GM06990 (cell line): ENCODE data around the gene PRXL2B.

ENCODE experiments used
- DNase-seq: peaks from one replicate; pipeline ENCODE4 v3.0.0-alpha.2; 2011; ENCODE audit not compliant: insufficient read length; ENCODE audit errors: extremely low read depth
- H3K27me3 ChIP-seq: replicated peaks from 2 replicates; pipeline ENCODE4 v1.6.0; 2011; ENCODE audit warnings: low read length; ENCODE audit not compliant: control insufficient read depth, insufficient read depth
- H3K36me3 ChIP-seq: 2 replicates; pipeline ENCODE4 v1.5.1; 2011; ENCODE audit warnings: low read length; ENCODE audit not compliant: control insufficient read depth, insufficient read depth
- H3K4me3 ChIP-seq: replicated peaks from 2 replicates; pipeline ENCODE4 v1.5.1; 2011; ENCODE audit warnings: low read depth, mild to moderate bottlenecking, control low read depth, low read length
- TF ChIP-seq, protein P1 (sequence below): IDR thresholded peaks from 2 replicates; pipeline ENCODE4 v1.5.1; 2011; ENCODE audit warnings: low read length, control low read depth, mild to moderate bottlenecking, inconsistent platforms; ENCODE audit not compliant: insufficient read depth, poor library complexity, severe bottlenecking

PRXL2B gene

DNA sequence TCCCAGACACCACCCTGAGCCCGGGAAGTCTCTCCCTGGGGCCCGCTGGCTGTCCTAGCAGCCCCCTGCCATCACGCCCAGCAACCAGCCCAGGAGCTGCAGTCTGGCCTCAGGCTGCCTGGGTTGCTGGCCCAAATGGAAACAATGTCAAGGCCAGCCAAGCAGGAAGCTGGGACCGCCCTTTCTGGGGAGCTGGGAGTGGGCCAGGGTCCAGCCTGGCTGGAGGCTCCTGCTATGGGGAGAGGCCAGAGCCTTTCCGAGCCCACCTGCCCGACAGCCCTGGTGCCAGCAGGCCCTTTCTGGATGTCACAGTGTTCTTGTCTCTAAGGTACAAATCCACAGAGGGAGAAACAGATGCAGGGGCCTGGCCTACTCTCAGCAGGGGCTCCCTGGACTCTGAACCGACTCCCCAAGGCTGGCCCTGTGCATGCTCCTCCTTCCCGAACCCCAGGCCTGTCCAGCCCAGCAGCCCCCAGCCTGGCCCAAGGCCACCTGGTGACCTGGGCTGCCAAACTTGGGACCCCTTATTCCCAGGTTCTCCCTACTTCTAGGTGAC lies 47.4 kb downstream of the PRXL2B start:
- DNase-seq = no peak
- Histone ChIP-seq H3K36me3 (no peaks in the 10 kb centered on the region), H3K4me3 (no peak overlapping the region), H3K27me3 (no peaks in the 10 kb centered on the region)
- TF ChIP-seq, protein P1, sequence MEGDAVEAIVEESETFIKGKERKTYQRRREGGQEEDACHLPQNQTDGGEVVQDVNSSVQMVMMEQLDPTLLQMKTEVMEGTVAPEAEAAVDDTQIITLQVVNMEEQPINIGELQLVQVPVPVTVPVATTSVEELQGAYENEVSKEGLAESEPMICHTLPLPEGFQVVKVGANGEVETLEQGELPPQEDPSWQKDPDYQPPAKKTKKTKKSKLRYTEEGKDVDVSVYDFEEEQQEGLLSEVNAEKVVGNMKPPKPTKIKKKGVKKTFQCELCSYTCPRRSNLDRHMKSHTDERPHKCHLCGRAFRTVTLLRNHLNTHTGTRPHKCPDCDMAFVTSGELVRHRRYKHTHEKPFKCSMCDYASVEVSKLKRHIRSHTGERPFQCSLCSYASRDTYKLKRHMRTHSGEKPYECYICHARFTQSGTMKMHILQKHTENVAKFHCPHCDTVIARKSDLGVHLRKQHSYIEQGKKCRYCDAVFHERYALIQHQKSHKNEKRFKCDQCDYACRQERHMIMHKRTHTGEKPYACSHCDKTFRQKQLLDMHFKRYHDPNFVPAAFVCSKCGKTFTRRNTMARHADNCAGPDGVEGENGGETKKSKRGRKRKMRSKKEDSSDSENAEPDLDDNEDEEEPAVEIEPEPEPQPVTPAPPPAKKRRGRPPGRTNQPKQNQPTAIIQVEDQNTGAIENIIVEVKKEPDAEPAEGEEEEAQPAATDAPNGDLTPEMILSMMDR = no peak

- Histone ChIP-seq H3K36me3 (no peaks in the 10 kb centered on the region), H3K27me3 (no peaks in the 10 kb centered on the region), H3K4me3 (no peak overlapping the region)
- TF ChIP-seq, protein P1 = no peak
- no peak for DNase-seq
Measured at GRCh38 chr1:2635361-2636010, 48.9 kb downstream of the PRXL2B start.

DNA sequence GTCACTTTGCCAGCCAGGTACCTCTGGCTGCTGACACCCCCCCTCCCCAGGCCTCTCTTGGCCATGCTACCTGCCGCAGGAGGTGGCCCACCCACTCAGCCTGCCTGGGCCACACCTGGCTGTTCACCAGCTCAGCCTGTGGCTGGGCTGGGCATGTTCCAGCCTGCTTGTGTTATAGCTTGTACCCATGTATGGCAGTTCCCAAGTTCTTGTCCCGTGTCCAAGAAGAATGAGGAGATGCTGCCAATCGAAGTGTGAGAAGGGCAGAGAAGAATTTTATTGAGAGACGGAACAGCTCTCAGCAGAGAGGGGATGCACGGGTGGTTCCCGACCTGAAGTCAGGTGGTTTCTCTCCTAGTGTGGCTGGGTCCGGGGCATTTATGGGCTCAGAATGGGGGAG lies 50.2 kb downstream of the PRXL2B start:
- Histone ChIP-seq H3K27me3 (no peaks in the 10 kb centered on the region), H3K4me3 (no peak overlapping the region), H3K36me3 (no peaks in the 10 kb centered on the region)
- DNase-seq = no peak
- TF ChIP-seq, protein P1 = no peak

DNA sequence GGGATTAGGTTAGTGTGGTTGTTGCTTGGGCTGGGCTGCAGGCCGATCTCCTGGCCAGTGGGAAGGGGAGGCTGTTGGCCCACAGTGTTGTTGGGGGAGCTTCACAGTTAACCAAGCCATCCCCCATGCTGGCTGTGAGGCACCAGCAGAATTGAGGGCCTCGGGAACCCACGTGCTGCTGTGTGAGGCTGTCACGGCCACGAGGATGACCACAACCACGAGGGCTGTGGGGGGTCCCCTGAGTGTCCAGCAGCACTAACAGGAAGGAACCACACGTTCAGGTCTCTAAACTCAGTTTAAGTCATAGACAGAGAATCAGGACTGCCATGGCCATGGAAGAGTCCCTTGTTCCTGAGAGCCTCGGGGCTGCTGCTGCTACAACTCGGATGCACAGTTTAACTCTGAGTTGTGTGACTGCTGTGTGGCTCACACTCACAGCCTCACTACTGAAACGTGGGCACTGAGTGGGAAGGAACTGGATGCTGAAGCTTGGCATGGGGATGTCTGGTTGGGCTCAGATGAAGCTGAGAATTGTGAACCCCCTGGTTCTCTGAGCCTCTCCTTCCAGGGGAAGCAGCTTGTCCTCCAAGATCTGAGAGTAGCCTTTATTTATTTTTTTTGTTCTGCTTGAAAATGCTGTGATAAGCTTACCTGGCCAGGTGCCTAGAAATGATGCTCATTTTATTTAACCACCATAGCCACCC lies 51.0 kb downstream of the PRXL2B start:
- no peak overlapping the region for H3K4me3 ChIP-seq
- no peaks in the 10 kb centered on the region for H3K36me3 ChIP-seq
- H3K27me3 ChIP-seq = no peaks in the 10 kb centered on the region
- TF ChIP-seq, protein P1 = no peak
- DNase-seq = no peak

DNA sequence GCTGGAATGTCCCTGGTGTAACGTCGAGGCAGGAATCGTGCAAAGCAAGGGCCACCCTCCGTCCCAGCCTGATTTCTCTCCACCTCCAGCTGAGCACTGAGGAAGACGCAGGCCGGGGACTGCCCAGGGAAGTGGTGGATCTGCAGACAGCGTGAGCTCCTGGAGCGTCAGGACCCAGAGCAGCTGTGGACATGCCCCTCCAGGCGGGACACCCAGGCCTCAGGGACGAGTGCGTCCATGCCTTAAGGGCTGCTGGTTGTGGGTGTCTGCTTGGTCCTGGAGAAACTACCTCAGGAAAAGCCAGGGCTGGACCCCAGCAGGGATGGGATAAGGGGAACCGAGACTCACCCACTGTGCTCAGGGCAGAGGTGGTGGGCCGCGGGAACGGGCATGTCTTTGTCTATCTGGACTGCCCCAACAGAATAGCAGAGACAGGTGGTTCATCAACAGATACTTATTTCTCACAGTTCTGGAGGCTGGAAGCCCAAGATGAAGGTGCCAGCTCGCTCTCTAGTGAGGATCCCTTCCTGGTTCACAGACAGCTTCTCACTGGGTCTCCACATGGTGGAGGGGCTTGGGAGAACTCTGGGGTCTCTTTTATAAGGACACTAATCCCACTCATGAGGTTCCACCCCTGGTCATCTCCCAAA lies 52.0 kb downstream of the PRXL2B start:
- no peak for DNase-seq
- H3K36me3 ChIP-seq = no peaks in the 10 kb centered on the region
- H3K27me3 ChIP-seq = no peaks in the 10 kb centered on the region
- TF ChIP-seq, protein P1 = no peak
- no peak overlapping the region for H3K4me3 ChIP-seq
